ENCODE measurements around the gene LEP. TPM values are rescaled to one million over a fixed set of nuclear protein-coding genes. Genes with fewer than 3 reads are reported as not detected.

LEP gene
- total RNA-seq (not detected), total RNA-seq (0 to 0.47 (median 0) reads per million in 29 experiments)
- not detected for total RNA-seq (2013)

GRCh38 chr7:128240696-128241386 is at the start of gene LEP:
LEP (plus strand) TSS chr7:128241278; CDS start chr7:128252019, 10,741 bp downstream.
- no peaks in the 10 kb centered on the region for H3K36me3 ChIP-seq (ENCODE audit: control insufficient read depth in 2 of 2, extremely low read depth in 1 of 2, insufficient read depth in 1 of 2, low read length in 1 of 2)
- Mint-ChIP-seq H3K9me3 (peaks cover 0 to 15% (median 12%) of the 10 kb centered on the region in 3 donors), H3K27ac (no peak within 1 kb of the TSS), H3K4me1 (peaks cover 8 to 12% (median 10%) of the 10 kb centered on the region in 3 donors), H3K36me3 (no peaks in the 10 kb centered on the region), H3K27me3 (peaks cover 19 to 30% of the 10 kb centered on the region in 2 donors), H3K4me3 (no peak within 1 kb of the TSS)
- peaks cover 0 to 10% of the 10 kb centered on the region in 2 experiments for H3K4me1 ChIP-seq (ENCODE audit: control insufficient read depth in 1 of 2, extremely low read depth in 1 of 2, insufficient read depth in 2 of 2, low read length in 2 of 2)
- WGBS (ENCODE audit: insufficient coverage) = 44% methylated on average over 63 of the region's 67 CpGs
- CTCF ChIA-PET = no interaction called here
- H3K9me3 ChIP-seq = no peaks in the 10 kb centered on the region
- H3K4me3 ChIP-seq (ENCODE audit: control insufficient read depth in 1 of 2, extremely low read depth in 1 of 2, low read length in 1 of 2) = no peak within 1 kb of the TSS
- H3K27me3 ChIP-seq (replicated peaks in 1 of 2; ENCODE audit: control insufficient read depth in 2 of 2, extremely low read depth in 1 of 2, insufficient read depth in 2 of 2, low read length in 1 of 2) = peaks cover 4 to 31% of the 10 kb centered on the region in 2 experiments
- POLR2A ChIA-PET = no interaction called here
- DNase-seq (no peak), ATAC-seq (replicated peaks in 1 of 4) (no peak)
- H3K27ac ChIP-seq (ENCODE audit: low read length) = no peak within 1 kb of the TSS

GRCh38 chr7:128192497-128193142 is 48.5 kb upstream of the LEP start:
- Mint-ChIP-seq H3K27ac (no peak overlapping the region), H3K4me1 (no peaks in the 10 kb centered on the region), H3K27me3 (peaks cover 37% of the 10 kb centered on the region in 2 donors), H3K36me3 (no peaks in the 10 kb centered on the region), H3K9me3 (peaks cover 5 to 19% (median 17%) of the 10 kb centered on the region in 3 donors), H3K4me3 (no peak overlapping the region)
- DNase-seq = no peak
- Histone ChIP-seq H3K4me3 (ENCODE audit: control insufficient read depth in 1 of 2, extremely low read depth in 1 of 2, low read length in 1 of 2) (no peak overlapping the region), H3K27me3 (replicated peaks in 1 of 2; ENCODE audit: control insufficient read depth in 2 of 2, extremely low read depth in 1 of 2, insufficient read depth in 2 of 2, low read length in 1 of 2) (peaks cover 0 to 35% of the 10 kb centered on the region in 2 experiments), H3K9me3 (no peaks in the 10 kb centered on the region), H3K36me3 (ENCODE audit: control insufficient read depth in 2 of 2, extremely low read depth in 1 of 2, insufficient read depth in 1 of 2, low read length in 1 of 2) (no peaks in the 10 kb centered on the region), H3K27ac (ENCODE audit: low read length) (no peak overlapping the region), H3K4me1 (ENCODE audit: control insufficient read depth in 1 of 2, extremely low read depth in 1 of 2, insufficient read depth in 2 of 2, low read length in 2 of 2) (no peaks in the 10 kb centered on the region)
- no peak for ATAC-seq (replicated peaks in 1 of 4)
- ChIA-PET POLR2A (no interaction called here), CTCF (no interaction called here)
- WGBS (ENCODE audit: insufficient coverage) = 40% methylated on average over 11 of the region's 19 CpGs

- H3K4me1 ChIP-seq (ENCODE audit: control insufficient read depth in 1 of 2, extremely low read depth in 1 of 2, insufficient read depth in 2 of 2, low read length in 2 of 2) = no peaks in the 10 kb centered on the region
- CTCF ChIA-PET = no interaction called here
Measured at GRCh38 chr7:128194533-128195282, 46.4 kb upstream of the LEP start.

GRCh38 chr7:128197589-128197988 is 43.5 kb upstream of the LEP start:
- Mint-ChIP-seq H3K36me3 (no peaks in the 10 kb centered on the region), H3K9me3 (peaks cover 5 to 19% (median 17%) of the 10 kb centered on the region in 3 donors), H3K27ac (no peak overlapping the region), H3K27me3 (peaks cover 33 to 36% of the 10 kb centered on the region in 2 donors), H3K4me3 (no peak overlapping the region), H3K4me1 (peaks cover 13 to 16% (median 16%) of the 10 kb centered on the region in 3 donors)
- no peak for DNase-seq
- Histone ChIP-seq H3K4me1 (ENCODE audit: control insufficient read depth in 1 of 2, extremely low read depth in 1 of 2, insufficient read depth in 2 of 2, low read length in 2 of 2) (peaks cover 0 to 14% of the 10 kb centered on the region in 2 experiments), H3K36me3 (ENCODE audit: control insufficient read depth in 2 of 2, extremely low read depth in 1 of 2, insufficient read depth in 1 of 2, low read length in 1 of 2) (no peaks in the 10 kb centered on the region), H3K4me3 (ENCODE audit: control insufficient read depth in 1 of 2, extremely low read depth in 1 of 2, low read length in 1 of 2) (no peak overlapping the region), H3K27ac (ENCODE audit: low read length) (no peak overlapping the region), H3K27me3 (replicated peaks in 1 of 2; ENCODE audit: control insufficient read depth in 2 of 2, extremely low read depth in 1 of 2, insufficient read depth in 2 of 2, low read length in 1 of 2) (peaks cover 0 to 42% of the 10 kb centered on the region in 2 experiments), H3K9me3 (no peaks in the 10 kb centered on the region)
- ATAC-seq (replicated peaks in 1 of 4) = no peak
- CTCF ChIA-PET = no interaction called here
- WGBS (ENCODE audit: insufficient coverage) = no CpG with 5 or more reads among the region's 1 CpG
- POLR2A ChIA-PET = no interaction called here

More at GRCh38 chr7:128194533-128195282, 46.4 kb upstream of the LEP start:
- peaks cover 5 to 19% (median 17%) of the 10 kb centered on the region in 3 donors for H3K9me3 Mint-ChIP-seq
- WGBS (ENCODE audit: insufficient coverage) = 83% methylated on average over 1 of the region's 3 CpGs
- Histone ChIP-seq H3K27ac (ENCODE audit: low read length) (no peak overlapping the region), H3K4me3 (ENCODE audit: control insufficient read depth in 1 of 2, extremely low read depth in 1 of 2, low read length in 1 of 2) (no peak overlapping the region), H3K27me3 (replicated peaks in 1 of 2; ENCODE audit: control insufficient read depth in 2 of 2, extremely low read depth in 1 of 2, insufficient read depth in 2 of 2, low read length in 1 of 2) (peaks cover 0 to 36% of the 10 kb centered on the region in 2 experiments), H3K36me3 (ENCODE audit: control insufficient read depth in 2 of 2, extremely low read depth in 1 of 2, insufficient read depth in 1 of 2, low read length in 1 of 2) (no peaks in the 10 kb centered on the region), H3K9me3 (no peaks in the 10 kb centered on the region)
- peaks cover 33 to 34% of the 10 kb centered on the region in 2 donors for H3K27me3 Mint-ChIP-seq
- no peak overlapping the region for H3K27ac Mint-ChIP-seq
- H3K36me3 Mint-ChIP-seq = no peaks in the 10 kb centered on the region
- H3K4me1 Mint-ChIP-seq = no peaks in the 10 kb centered on the region
- no peak overlapping the region for H3K4me3 Mint-ChIP-seq
- POLR2A ChIA-PET = no interaction called here
- ATAC-seq (replicated peaks in 1 of 4) (no peak), DNase-seq (no peak)

GRCh38 chr7:128197989-128198580 is 43.0 kb upstream of the LEP start:
- Histone ChIP-seq H3K27me3 (replicated peaks in 1 of 2; ENCODE audit: control insufficient read depth in 2 of 2, extremely low read depth in 1 of 2, insufficient read depth in 2 of 2, low read length in 1 of 2) (peaks cover 0 to 44% of the 10 kb centered on the region in 2 experiments), H3K9me3 (no peaks in the 10 kb centered on the region), H3K36me3 (ENCODE audit: control insufficient read depth in 2 of 2, extremely low read depth in 1 of 2, insufficient read depth in 1 of 2, low read length in 1 of 2) (no peaks in the 10 kb centered on the region), H3K4me3 (ENCODE audit: control insufficient read depth in 1 of 2, extremely low read depth in 1 of 2, low read length in 1 of 2) (no peak overlapping the region), H3K27ac (ENCODE audit: low read length) (no peak overlapping the region), H3K4me1 (ENCODE audit: control insufficient read depth in 1 of 2, extremely low read depth in 1 of 2, insufficient read depth in 2 of 2, low read length in 2 of 2) (peaks cover 0 to 14% of the 10 kb centered on the region in 2 experiments)
- no peak for DNase-seq
- H3K36me3 Mint-ChIP-seq = no peaks in the 10 kb centered on the region
- ATAC-seq (replicated peaks in 1 of 4) = no peak
- H3K27me3 Mint-ChIP-seq = peaks cover 36% of the 10 kb centered on the region in 2 donors
- POLR2A ChIA-PET = no interaction called here
- H3K4me3 Mint-ChIP-seq = no peak overlapping the region
- H3K9me3 Mint-ChIP-seq = peaks cover 5 to 19% (median 17%) of the 10 kb centered on the region in 3 donors
- CTCF ChIA-PET = interaction anchor here in 1 of 2 donors (0.7 to 1.2 kb wide), 2 partner anchors 12 to 99 kb away, joined by 4 to 6 read pairs; no protein-coding TSS in a partner anchor
- peaks cover 15 to 16% (median 16%) of the 10 kb centered on the region in 3 donors for H3K4me1 Mint-ChIP-seq
- WGBS (ENCODE audit: insufficient coverage) = 67% methylated on average over 1 of the region's 4 CpGs
- H3K27ac Mint-ChIP-seq = no peak overlapping the region

GRCh38 chr7:128200376-128200775 is 40.7 kb upstream of the LEP start:
- Mint-ChIP-seq H3K36me3 (no peaks in the 10 kb centered on the region), H3K27me3 (peaks cover 47 to 51% of the 10 kb centered on the region in 2 donors), H3K9me3 (peaks cover 0 to 6% (median 0%) of the 10 kb centered on the region in 3 donors), H3K4me1 (peaks cover 15 to 16% (median 16%) of the 10 kb centered on the region in 3 donors), H3K27ac (no peak overlapping the region), H3K4me3 (peak overlapping the region in 1 of 3 donors; percentile 80)
- no peak for ATAC-seq (replicated peaks in 1 of 4)
- Histone ChIP-seq H3K27me3 (replicated peaks in 1 of 2; ENCODE audit: control insufficient read depth in 2 of 2, extremely low read depth in 1 of 2, insufficient read depth in 2 of 2, low read length in 1 of 2) (peaks cover 0 to 54% of the 10 kb centered on the region in 2 experiments), H3K36me3 (ENCODE audit: control insufficient read depth in 2 of 2, extremely low read depth in 1 of 2, insufficient read depth in 1 of 2, low read length in 1 of 2) (no peaks in the 10 kb centered on the region), H3K4me1 (ENCODE audit: control insufficient read depth in 1 of 2, extremely low read depth in 1 of 2, insufficient read depth in 2 of 2, low read length in 2 of 2) (peaks cover 0 to 14% of the 10 kb centered on the region in 2 experiments), H3K4me3 (ENCODE audit: control insufficient read depth in 1 of 2, extremely low read depth in 1 of 2, low read length in 1 of 2) (no peak overlapping the region), H3K27ac (ENCODE audit: low read length) (no peak overlapping the region), H3K9me3 (no peaks in the 10 kb centered on the region)
- DNase-seq = no peak
- 84% methylated on average over 4 of the region's 6 CpGs for WGBS (ENCODE audit: insufficient coverage)
- CTCF ChIA-PET = interaction anchor here in 1 of 2 donors (0.6 kb wide), 1 partner anchor 125 kb away, joined by 3 read pairs; no protein-coding TSS in a partner anchor
- POLR2A ChIA-PET = no interaction called here
